NCI-H2107 treated with DMSO at 0.1 percent for 48 hours (cell line): ENCODE data around the gene SLC7A9.

Experiments used
- DNase-seq: peaks from one replicate; lab custom pipeline; 2025; ENCODE audit not compliant: unreplicated experiment; lab: John Stamatoyannopoulos, UW

SLC7A9 gene

DNA sequence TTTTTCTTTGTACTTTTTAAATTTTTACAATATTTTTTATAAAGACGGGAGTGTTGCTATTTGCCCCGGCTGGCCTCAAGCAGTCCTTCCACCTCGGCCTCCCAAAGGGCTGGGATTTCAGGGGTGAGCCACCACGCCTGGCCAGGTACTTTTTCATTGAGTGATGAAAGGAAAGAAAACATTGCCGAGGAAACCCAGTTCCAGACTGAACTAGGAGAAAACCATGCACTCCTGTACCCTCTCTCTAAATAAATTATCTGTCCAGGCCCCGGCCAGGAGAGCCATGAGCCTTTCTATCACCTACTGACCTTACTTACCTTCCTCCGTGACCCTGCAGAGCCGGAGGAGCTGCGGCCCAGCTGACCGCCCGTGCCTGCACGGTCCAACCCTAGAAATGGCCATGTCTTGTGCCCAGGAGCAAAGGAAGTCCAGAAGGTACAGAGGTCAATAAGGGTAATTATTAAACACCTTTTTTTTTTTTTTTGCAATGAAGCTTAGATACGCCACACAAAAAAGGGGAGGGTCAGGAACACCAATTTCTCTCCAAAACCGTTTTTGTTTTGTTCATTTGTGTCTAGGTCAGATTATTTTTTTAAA, at the start of gene SLC7A9:
SLC7A9 (minus strand) TSS at position 399 of the 597 bp plus-strand sequence. CDS start 1,233 bp downstream, outside the sequence.
- no peak for DNase-seq

- DNase-seq = no peak
Observed at GRCh38 chr19:32919365-32919764, 49.8 kb upstream of the SLC7A9 start.

DNA sequence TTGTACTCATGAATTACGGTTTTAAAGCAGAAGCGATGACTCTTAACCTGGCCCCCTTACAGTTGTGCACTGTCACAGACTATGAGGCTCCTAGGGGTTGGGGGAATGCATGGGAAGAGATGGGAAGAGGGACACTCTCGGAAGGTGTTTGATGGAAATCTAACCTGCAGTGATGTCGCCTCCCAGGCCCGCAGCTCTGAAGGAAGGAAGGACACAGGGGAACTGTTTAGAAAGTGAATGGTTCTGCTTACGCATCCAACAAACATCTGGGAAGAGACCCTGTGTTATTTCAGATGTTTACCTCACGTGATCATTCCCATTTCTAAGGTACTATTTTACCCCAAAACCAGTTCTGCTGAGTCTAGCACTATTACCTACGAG, 48.0 kb upstream of the SLC7A9 start:
- no peak for DNase-seq

DNA sequence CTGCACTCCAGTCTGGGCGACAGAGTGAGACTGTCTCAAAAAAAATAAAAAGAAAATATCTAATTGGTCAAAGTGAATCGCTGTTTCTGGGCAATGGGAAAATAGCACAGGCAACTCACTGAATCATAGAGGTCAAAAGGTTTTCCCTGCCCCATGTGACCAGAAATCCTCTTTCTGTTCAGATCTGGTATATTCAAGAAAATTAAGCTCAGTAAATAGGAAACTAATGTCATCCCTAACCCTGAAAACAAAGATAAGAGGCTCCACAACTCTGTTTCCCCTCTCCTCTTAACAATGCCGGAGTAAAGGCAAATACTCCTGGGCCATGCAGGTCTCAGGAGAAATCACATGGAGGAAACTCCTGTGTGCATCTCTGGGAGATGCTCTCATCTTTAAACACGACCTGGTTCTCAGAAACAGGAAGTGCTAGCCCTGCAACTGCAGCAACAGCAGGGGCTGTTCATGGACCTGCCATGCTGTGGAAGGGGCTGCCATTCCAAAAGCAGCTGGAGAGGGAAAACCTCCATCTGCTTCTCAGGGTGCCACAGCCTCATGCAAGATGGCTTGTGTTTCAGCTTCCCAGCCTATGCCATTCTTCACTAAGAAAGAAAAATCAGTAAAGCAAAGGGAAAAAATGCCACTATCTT, 47.5 kb upstream of the SLC7A9 start:
- no peak for DNase-seq

DNA sequence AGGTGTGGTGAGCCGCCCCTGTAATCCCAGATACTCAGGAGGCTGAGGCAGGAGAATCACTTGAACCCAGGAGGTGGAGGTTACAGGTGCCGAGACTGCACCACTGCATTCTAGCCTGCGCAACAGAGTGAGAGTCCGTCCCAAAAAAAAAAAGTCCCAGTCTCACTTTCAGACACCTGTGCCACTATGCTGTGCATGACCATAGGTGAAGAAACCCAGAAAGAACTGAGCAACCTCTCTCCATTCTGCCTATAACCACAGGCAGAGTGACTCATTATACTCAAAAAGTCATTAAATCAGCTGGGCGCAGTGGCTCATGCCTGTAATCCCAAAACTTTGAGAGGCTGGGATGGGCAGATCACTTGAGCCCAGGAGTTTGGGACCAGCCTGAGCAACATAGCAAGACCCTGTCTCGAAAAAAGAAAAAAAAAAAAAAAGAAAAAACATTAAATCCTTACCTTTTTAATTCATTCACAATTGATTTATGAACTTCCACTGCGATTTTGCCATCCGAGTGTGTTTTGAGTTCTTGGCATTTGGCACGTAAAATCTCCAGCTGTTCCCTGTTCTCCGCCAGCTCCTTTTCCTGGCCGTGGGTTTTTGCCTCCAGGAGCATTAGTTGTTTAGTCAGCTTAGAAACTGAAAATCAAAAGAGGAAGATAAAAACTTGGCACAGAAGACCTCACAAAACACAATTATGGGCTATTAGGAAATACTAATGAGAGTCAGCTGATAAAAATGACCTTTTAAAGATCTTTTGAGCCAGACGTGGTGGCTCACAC, 45.5 kb upstream of the SLC7A9 start:
- DNase-seq = no peak

GRCh38 chr19:32911467-32911866, 41.9 kb upstream of the SLC7A9 start:
- DNase-seq = no peak

GRCh38 chr19:32910874-32911273, 41.3 kb upstream of the SLC7A9 start:
- no peak for DNase-seq

DNA sequence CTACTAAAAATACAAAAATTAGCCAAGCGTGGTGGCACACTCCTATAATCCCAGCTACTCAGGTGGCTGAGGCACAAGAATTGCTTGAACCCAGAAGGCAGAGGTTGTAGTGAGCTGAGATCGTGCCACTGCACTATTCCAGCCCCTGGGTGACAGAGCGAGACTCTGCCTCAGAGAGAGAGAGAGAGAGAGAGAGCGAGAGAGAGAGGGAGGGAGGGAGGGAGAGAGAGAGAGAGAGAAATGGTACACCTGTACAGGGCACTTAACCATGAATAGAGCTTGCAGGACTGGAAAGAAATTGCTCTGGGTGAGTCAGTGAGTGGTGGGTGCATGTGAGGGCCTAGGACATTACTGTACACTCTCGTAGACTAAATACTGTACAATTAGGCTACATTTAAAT, 40.5 kb upstream of the SLC7A9 start:
- no peak for DNase-seq

DNA sequence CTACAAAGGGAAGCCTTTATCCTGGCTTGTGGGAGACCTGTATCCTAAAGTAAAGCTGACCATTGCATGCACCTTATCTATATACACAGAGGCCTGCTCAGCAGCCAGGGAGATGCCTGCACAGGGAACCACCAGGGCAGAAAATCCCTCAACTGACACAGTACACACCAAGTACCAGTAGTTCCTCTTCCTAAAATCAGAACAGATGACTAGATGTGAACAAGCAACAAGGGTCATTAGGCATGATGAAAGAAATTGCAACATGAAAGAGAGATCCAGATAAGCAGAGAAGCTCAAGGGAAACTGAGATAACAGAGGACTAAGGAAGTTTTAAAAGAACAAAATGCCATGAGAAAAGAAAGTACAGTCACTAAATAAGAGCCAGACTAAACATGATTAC, 39.7 kb upstream of the SLC7A9 start:
- no peak for DNase-seq

GRCh38 chr19:32908641-32909190, 39.1 kb upstream of the SLC7A9 start:
- DNase-seq = no peak

GRCh38 chr19:32902448-32902847, 32.9 kb upstream of the SLC7A9 start:
- DNase-seq = no peak

- DNase-seq = no peak
Observed at GRCh38 chr19:32901504-32902161, 32.1 kb upstream of the SLC7A9 start.

- DNase-seq = no peak
Observed at GRCh38 chr19:32896516-32897214, 27.1 kb upstream of the SLC7A9 start.

DNA sequence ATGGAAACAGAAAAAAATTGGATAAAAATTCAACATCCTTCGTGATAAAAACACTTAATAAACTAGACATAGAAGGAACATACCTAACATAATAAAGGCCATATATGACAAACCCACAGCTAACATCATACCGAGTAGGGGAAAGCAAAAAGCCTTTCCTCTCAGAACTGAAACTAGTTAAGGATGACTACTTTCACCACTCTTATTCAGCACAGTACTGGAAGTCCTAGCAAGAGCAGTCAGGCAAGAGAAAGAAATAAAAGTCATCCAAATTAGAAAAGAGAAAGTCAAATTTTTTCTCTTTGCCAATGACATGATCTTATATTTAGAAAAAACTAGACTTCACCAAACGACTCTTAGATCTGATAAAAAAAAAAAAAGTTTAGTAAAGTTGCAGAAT, 25.8 kb upstream of the SLC7A9 start:
- DNase-seq = no peak

GRCh38 chr19:32891609-32892008, 22.0 kb upstream of the SLC7A9 start:
- no peak for DNase-seq

DNA sequence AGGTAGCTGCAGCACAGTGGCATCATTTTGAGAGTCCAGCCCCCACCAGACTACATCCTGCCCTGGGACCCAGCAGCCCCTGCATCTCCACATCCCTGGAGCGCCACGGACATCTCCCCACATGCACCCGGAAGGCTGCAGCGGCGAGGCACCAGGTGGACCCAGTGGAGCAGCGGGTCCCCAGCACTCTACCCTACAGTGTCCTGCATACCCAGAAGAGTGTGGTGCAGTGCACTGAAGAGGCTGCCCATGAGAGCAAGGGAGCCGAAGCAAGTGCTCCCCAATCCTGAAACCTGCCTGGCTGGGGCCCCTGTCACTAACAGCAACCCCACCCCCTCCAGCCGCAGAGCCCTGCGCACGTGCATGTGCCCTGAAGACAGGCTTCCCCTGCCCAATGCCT, 21.3 kb upstream of the SLC7A9 start:
- DNase-seq = no peak

GRCh38 chr19:32890326-32890725, 20.8 kb upstream of the SLC7A9 start:
- no peak for DNase-seq

DNA sequence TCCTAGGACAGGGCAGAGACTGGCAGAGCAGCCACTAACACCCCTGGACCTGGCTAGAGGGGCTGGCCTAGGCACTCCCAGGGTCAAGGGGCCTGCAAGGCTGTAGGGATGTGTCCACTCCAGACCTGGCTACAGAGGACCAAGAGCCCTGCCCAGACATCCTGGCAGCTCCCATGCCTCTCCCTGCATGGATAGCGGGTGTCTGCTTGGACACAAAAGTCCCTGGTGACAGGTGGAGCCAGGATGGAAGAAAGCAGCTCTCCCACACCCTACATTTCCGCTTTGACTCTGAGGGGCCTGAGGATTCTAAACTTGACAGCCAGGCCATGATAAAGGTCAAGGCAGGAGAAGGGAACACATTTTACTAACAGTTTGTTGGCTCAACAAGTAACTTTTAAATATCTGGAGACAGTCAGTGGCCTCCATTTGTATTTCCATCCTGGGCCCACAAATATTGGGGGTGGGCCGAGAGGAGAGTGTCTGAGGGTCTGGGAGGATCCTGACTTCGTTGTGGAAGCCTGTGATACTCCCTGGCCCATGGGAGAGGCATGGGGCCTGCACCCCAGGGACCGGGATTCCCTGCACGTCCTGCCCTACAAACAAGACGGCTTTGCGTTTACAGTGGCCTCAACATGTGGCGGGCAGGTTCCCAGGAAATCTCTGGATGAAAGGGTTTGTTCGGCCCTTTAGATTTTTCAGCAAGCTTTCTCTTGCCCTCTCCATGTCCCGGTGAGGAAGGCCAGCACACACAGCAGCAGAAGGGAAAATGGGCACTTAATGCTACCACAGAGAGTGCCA, 19.8 kb upstream of the SLC7A9 start:
- DNase-seq = no peak

DNA sequence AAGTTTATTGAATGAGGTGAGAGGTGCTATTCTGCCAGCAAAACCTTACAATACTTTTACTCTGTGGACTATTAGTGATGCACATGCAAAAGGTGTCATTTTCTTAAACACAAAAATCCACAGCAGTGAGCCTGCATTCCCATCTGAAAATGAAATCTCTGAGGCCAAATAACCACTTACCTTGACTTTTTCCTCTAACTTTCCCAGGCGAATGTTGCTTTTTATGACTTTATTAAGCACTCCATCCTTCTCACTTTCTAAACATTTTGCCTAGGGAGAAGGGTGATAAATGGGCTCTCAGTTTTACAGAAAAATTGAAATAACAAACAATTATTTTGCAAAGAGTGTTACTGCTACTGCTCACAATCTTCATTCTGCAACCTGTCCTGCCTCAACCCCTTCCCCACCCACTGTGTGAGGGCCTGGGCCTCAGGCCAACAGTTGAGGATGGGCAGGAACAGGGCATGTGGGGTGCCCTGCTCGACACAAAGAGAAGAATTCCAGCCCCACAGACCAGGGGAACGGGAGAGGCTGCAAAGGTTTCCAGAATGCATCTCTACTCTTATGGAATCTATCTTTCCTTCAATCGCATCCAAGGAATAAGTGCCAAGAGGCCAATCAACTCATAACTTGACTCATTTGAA, 18.1 kb upstream of the SLC7A9 start:
- no peak for DNase-seq

GRCh38 chr19:32886241-32886640, 16.7 kb upstream of the SLC7A9 start:
- no peak for DNase-seq
